ENCODE data around the gene SLC38A10. TPM values are rescaled to one million over a fixed set of nuclear protein-coding genes. Genes with fewer than 3 reads are reported as not detected.

SLC38A10 gene
- total RNA-seq, 3 donors from 2014 or later, result 45.7 to 58.6 (median 53.9) TPM

DNA sequence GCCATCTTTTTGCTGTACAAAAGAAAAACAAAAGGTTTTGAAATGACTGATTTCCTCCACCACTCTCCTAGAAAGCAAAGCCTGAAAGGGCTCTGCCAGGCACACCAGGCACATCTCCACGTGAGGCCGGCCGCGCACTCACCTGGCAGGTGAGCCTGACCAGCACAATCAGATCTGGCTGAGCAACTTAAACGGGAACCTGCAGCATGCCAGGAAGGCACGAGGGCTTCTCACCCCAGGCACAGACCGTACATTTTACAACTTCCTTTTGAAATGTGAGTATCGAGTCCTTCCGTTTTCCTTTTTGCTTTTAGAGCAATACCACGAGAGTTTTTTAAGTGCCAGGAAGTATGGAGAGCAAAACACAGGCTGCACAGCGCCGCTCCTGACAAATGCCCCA lies 22.5 kb downstream of the SLC38A10 start:
- no peak for DNase-seq
- Mint-ChIP-seq H3K9me3 (no peaks in the 10 kb centered on the region), H3K27me3 (ENCODE audit: low read depth) (no peaks in the 10 kb centered on the region), H3K4me3 (no peak overlapping the region), H3K4me1 (ENCODE audit: low read depth) (peaks cover 3% of the 10 kb centered on the region), H3K36me3 (ENCODE audit: insufficient read depth) (peaks cover 30% of the 10 kb centered on the region)
- no peak for ATAC-seq

DNA sequence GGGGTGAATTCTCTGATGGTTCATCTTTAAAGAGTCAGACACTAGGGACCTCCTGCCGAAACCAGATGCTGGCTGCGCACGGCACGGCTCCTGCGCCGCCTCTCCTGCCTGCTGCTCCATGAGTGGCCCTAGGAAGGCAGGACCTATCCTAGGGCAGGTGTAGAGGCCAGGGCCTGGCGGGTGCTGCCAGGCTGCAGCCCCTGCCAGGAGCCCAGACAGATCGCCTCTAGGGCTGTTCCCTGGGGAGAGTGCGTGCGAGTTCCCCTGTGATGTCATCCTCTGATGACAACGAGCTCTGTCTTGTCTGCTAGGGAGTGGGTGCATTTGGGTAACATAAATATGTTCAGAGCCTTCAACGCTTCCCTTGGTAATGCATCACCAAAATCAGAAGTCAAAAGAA lies 23.9 kb downstream of the SLC38A10 start:
- no peaks in the 10 kb centered on the region for H3K27me3 Mint-ChIP-seq (ENCODE audit: low read depth)
- peaks cover 6% of the 10 kb centered on the region for H3K4me1 Mint-ChIP-seq (ENCODE audit: low read depth)
- H3K4me3 Mint-ChIP-seq, result no peak overlapping the region
- H3K9me3 Mint-ChIP-seq, result no peaks in the 10 kb centered on the region
- peaks cover 35% of the 10 kb centered on the region for H3K36me3 Mint-ChIP-seq (ENCODE audit: insufficient read depth)
- ATAC-seq (no peak), DNase-seq (no peak)

DNA sequence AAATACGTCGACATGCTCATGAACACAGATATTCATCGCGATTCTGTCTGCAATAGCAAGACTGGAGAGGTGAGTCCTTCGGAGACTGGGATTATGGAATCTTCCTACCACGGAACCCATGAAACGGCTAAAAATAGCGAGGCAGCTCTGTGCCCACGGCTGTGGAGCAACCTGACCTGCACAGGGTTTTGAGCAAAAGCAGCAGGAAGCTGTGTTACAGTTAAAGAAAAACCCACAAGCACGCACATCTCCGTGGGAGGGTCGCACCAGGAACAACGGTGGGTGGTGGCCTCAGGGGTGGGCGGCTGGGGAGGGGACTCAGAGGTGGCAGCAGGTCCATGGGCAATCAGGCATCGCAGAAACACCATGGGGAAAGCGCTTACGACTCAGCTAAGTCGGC lies 24.8 kb downstream of the SLC38A10 start:
- no peak for DNase-seq
- H3K36me3 Mint-ChIP-seq (ENCODE audit: insufficient read depth), result peaks cover 38% of the 10 kb centered on the region
- no peaks in the 10 kb centered on the region for H3K27me3 Mint-ChIP-seq (ENCODE audit: low read depth)
- ATAC-seq, result no peak
- no peak overlapping the region for H3K4me3 Mint-ChIP-seq
- peaks cover 6% of the 10 kb centered on the region for H3K4me1 Mint-ChIP-seq (ENCODE audit: low read depth)
- H3K9me3 Mint-ChIP-seq, result no peaks in the 10 kb centered on the region

DNA sequence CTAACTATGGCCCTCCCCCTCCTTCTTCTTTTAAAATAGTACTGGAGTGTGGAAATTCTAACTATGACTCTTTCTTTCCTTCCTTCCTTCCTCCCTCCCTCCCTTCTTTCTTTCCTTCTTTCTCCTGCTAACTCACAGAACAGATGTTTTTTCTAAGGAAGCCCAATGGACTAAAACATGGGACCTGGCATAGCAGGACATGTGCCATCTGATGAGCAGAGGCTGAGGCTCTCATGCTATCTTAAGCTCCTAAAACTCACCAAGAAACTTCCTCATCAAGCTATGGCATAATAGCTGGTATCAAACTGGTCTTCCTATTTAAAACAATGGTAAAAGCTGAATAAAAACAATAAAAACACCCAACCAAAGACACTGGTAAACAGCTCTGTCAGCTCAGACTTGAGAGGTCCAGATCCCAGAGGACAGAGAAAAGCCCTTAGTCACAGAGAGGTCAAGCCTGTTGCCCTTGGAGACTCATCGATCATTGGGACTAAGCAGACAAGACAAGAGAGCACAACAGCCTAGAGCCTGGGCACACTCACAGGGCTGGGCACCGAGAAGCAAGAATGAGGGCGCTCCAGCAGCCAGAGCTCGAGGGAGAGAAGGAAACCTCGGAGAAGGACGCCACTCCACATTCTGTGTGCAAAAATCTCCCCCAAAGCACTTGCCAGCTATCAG lies 27.6 kb downstream of the SLC38A10 start:
- H3K4me1 Mint-ChIP-seq (ENCODE audit: low read depth), result peaks cover 3% of the 10 kb centered on the region
- H3K9me3 Mint-ChIP-seq, result no peaks in the 10 kb centered on the region
- H3K4me3 Mint-ChIP-seq, result no peak overlapping the region
- ATAC-seq (no peak), DNase-seq (no peak)
- H3K27me3 Mint-ChIP-seq (ENCODE audit: low read depth), result no peaks in the 10 kb centered on the region
- peaks cover 33% of the 10 kb centered on the region for H3K36me3 Mint-ChIP-seq (ENCODE audit: insufficient read depth)

DNA sequence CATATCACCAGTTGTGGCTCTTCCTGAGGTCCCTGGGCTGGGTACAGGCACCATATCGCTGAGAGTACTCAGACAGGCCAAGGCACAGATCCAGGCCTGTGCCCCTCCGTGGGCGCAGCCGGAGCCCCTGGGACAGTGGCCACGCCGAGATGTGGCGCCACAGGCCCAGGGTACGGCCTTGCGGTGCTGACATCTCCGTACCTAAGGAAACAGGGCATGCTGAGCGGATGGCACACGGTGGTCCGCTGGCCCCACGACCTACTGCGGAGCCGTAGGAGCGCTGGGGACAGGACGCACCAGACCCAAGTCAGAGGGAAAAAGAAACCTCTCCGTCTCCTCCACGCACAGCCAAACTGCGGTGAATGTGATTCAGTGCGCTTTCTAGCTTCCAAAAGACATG lies 29.5 kb downstream of the SLC38A10 start:
- DNase-seq (no peak), ATAC-seq (no peak)
- no peak overlapping the region for H3K4me3 Mint-ChIP-seq
- H3K27me3 Mint-ChIP-seq (ENCODE audit: low read depth), result no peaks in the 10 kb centered on the region
- H3K9me3 Mint-ChIP-seq, result no peaks in the 10 kb centered on the region
- peaks cover 28% of the 10 kb centered on the region for H3K36me3 Mint-ChIP-seq (ENCODE audit: insufficient read depth)
- H3K4me1 Mint-ChIP-seq (ENCODE audit: low read depth), result peaks cover 3% of the 10 kb centered on the region

DNA sequence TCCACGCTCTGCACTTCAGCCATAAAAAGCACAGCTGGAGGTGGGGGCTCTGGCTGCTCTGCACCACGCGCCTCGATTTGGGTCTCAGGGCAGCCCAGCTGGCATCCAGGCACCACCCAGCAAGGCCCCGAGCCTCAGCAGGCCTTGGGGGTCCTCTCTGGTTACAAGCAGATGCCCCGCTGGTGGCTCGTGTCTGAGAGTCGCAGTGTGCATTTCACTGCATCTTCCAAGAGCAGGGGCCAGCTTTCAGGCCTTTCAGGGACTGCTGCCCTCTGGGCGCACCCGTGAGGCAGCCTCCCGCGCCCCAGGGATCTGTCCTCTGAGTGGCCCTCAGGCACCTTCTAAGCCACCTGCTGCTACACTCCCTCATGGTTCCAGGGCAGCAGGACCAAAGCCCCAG lies 30.5 kb downstream of the SLC38A10 start:
- peaks cover 28% of the 10 kb centered on the region for H3K36me3 Mint-ChIP-seq (ENCODE audit: insufficient read depth)
- ATAC-seq (no peak), DNase-seq (no peak)
- no peak overlapping the region for H3K4me3 Mint-ChIP-seq
- H3K9me3 Mint-ChIP-seq, result no peaks in the 10 kb centered on the region
- H3K4me1 Mint-ChIP-seq (ENCODE audit: low read depth), result peaks cover 3% of the 10 kb centered on the region
- H3K27me3 Mint-ChIP-seq (ENCODE audit: low read depth), result no peaks in the 10 kb centered on the region

DNA sequence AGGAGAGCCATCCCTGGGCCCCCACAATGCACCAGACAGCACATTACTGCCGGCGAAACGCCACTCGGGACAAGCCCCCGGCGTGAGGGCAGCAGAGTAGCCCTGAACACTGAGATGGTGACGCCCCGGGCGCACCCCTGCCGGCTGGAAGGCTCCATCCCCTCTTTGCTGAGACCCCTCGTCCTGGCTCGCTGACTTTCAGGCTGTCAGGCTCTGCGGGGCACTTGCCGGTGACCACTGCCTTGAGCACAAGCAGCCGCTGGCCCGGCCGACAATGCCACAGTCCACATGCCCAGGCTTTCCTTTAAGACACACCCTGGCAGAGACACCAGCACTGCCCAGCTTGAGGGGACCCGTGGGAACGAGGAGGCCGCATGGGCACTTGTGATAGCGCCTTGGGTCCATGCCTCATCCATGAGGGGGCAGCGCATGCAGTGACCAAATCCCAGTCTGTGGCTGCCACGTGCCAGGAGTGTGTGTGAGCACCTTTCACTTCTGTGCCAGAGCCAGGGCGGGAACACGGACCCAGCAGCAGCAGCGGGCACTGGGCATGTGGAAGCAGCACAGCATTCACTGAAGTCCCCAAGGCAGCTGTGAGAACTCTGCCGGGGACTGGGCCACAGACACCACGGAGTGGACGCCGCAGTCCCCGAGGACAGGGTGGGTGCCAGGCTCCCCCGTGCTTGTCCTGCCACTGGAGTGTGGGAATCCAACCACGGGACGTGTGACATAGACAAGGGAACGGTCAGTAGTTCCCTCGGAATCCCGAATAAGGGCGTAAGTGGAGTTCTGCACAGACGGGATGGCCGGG lies 31.5 kb downstream of the SLC38A10 start:
- Mint-ChIP-seq H3K4me1 (ENCODE audit: low read depth) (peaks cover 3% of the 10 kb centered on the region), H3K4me3 (no peak overlapping the region), H3K9me3 (no peaks in the 10 kb centered on the region), H3K36me3 (ENCODE audit: insufficient read depth) (peaks cover 26% of the 10 kb centered on the region), H3K27me3 (ENCODE audit: low read depth) (no peaks in the 10 kb centered on the region)
- DNase-seq (no peak), ATAC-seq (no peak)

DNA sequence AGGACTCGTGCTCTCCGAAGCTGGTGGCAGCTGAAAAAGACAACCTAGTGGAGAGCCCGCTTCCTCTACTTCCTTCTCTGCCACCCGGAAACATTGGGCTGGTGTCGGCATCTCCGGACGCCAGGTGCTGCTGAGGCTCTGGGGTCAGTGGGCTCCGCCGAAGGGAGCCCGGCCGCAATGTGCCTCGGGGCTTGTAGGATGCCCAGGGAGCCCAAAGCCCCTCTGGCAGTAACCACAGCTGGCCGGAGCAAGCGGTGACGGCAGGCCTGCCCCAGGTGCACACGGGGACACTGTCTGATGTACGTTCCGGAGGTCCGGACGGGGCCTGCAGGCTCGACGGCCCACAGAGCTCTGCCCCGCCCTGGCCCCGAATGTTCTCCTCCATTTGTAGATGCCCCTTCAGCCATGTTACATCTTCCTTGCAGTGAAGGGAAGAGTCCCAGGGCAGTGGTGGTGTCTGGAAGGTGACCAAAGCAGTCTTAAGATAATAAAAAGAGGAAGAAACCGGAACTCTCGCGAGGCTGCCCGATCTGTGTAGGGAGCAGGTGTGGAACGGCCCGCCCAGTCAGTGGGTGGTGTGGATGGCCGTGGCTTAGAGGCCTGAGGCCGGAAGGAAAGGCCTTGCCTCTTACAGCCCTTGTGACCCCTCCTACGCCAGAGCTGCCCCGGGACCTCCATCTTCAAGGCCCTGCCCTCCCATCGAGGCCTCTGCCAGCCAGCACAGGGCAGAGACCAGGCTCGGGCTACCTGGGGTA lies 33.3 kb downstream of the SLC38A10 start:
- DNase-seq (no peak), ATAC-seq (no peak)
- Mint-ChIP-seq H3K4me1 (ENCODE audit: low read depth) (no peaks in the 10 kb centered on the region), H3K27me3 (ENCODE audit: low read depth) (no peaks in the 10 kb centered on the region), H3K36me3 (ENCODE audit: insufficient read depth) (peaks cover 17% of the 10 kb centered on the region), H3K9me3 (no peaks in the 10 kb centered on the region), H3K4me3 (no peak overlapping the region)

DNA sequence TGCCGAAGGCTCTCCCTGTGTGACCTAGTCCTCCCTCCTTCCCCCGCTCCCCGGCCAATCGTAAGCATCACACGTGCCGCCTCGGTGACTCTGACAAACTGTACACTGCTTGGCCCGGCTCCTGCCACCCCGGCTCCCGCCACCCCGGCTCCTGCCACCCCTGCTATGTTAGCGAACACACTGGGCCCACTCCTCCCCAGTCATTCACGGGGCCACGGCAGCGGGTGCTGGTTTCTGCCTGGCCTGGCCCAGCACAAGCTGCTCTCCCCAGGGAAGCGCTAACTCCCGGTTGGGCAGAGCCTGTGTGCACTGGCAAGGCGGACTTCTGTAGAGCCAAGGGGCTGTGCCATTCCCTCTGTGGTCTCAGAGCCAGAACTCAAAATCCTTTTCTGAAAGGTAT lies 34.0 kb downstream of the SLC38A10 start:
- DNase-seq (no peak), ATAC-seq (no peak)
- no peak overlapping the region for H3K4me3 Mint-ChIP-seq
- no peaks in the 10 kb centered on the region for H3K27me3 Mint-ChIP-seq (ENCODE audit: low read depth)
- peaks cover 14% of the 10 kb centered on the region for H3K36me3 Mint-ChIP-seq (ENCODE audit: insufficient read depth)
- H3K4me1 Mint-ChIP-seq (ENCODE audit: low read depth), result no peaks in the 10 kb centered on the region
- no peaks in the 10 kb centered on the region for H3K9me3 Mint-ChIP-seq

DNA sequence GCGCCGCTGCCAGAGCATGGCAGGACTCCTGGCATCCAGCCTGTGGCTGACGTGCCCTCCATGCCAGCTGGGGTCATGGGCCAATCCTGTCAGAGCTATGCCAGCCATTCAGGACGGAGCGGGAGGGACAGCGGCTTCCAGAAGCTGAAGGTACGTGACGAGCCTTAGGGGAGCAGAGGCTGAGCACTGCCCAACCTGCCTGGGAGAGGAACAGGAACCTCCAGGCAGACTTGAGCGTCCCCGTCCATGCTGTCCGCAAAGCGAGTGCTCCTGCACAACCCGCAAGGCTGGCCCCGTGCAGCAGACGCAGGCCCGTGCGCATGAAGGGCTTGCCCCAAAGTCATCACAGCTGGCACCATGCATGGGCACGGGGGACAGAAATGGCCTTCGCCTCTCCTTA lies 34.5 kb downstream of the SLC38A10 start:
- ATAC-seq (no peak), DNase-seq (no peak)
- peaks cover 10% of the 10 kb centered on the region for H3K36me3 Mint-ChIP-seq (ENCODE audit: insufficient read depth)
- H3K4me3 Mint-ChIP-seq, result no peak overlapping the region
- no peaks in the 10 kb centered on the region for H3K4me1 Mint-ChIP-seq (ENCODE audit: low read depth)
- no peaks in the 10 kb centered on the region for H3K27me3 Mint-ChIP-seq (ENCODE audit: low read depth)
- no peaks in the 10 kb centered on the region for H3K9me3 Mint-ChIP-seq

DNA sequence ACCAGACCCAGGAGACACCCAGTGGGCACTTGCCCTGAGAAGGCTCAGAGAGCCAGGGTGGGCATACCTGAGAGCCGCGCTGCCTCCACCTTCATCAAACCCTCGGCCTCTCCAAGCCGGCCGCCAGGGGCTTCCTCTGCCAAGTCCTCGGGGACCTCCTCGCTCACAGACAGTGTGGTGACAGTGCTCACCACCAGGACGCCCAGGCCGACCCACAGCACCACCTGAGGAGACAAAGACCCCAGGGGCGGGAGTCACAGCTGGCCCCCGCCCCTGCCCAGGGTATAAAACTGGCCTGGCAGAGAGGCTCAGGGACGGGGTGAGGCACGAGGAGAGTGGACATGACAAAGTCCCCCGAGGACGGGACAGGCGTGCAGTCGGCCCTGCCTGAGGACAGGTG lies 34.9 kb downstream of the SLC38A10 start:
- H3K36me3 Mint-ChIP-seq (ENCODE audit: insufficient read depth), result peaks cover 7% of the 10 kb centered on the region
- H3K27me3 Mint-ChIP-seq (ENCODE audit: low read depth), result no peaks in the 10 kb centered on the region
- H3K9me3 Mint-ChIP-seq, result no peaks in the 10 kb centered on the region
- H3K4me1 Mint-ChIP-seq (ENCODE audit: low read depth), result no peaks in the 10 kb centered on the region
- no peak overlapping the region for H3K4me3 Mint-ChIP-seq
- DNase-seq (no peak), ATAC-seq (no peak)

DNA sequence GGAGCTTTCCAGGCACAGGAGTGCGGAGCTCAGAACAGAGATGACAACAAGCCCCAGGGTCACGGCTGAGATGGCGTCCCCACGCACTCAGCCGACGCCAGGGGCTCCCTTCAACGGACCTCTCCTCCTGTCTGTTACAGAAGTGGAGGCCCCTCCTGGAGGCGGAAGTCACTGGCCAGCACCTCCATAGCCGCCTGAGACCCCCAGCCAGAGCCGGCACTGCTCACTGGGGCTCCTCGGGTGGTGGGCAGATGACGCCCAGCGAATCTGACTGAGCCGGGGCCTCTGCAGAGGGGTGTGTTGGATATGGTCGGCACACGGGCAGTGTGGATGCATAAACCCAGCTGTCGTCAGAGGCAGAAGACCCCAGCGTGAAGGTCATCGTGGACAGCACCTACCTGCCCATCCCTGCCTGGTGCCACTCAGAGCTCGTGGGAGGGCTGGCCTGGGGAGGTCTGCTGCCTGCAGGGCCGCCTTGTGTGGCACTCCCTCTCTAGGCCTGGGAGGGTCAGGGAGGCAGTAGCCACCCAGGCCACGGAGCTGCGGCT lies 36.0 kb downstream of the SLC38A10 start:
- Mint-ChIP-seq H3K9me3 (no peaks in the 10 kb centered on the region), H3K4me1 (ENCODE audit: low read depth) (no peaks in the 10 kb centered on the region), H3K4me3 (no peak overlapping the region), H3K36me3 (ENCODE audit: insufficient read depth) (peaks cover 7% of the 10 kb centered on the region), H3K27me3 (ENCODE audit: low read depth) (no peaks in the 10 kb centered on the region)
- no peak for DNase-seq
- no peak for ATAC-seq

DNA sequence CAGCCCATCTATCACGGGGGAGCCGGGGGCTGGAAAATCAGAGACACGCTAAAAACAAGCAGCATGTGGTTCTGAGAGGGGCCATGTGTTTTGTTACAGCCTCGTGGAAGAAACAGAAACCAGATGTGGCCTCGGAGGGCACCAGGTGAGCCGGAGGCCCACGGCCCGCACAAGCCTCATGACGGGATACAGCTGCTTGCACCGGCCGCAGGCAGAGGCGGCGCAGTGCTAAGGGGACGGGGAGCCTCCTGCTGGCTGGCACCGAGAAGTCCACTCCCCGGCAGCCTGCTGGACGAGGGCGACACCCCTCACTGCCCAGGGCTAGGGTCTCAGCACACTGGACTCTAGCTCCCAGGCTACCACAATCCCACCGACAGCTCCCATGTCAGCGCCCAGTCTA lies 36.8 kb downstream of the SLC38A10 start:
- no peaks in the 10 kb centered on the region for H3K9me3 Mint-ChIP-seq
- DNase-seq (no peak), ATAC-seq (no peak)
- peaks cover 12% of the 10 kb centered on the region for H3K36me3 Mint-ChIP-seq (ENCODE audit: insufficient read depth)
- no peak overlapping the region for H3K4me3 Mint-ChIP-seq
- no peaks in the 10 kb centered on the region for H3K27me3 Mint-ChIP-seq (ENCODE audit: low read depth)
- no peaks in the 10 kb centered on the region for H3K4me1 Mint-ChIP-seq (ENCODE audit: low read depth)

DNA sequence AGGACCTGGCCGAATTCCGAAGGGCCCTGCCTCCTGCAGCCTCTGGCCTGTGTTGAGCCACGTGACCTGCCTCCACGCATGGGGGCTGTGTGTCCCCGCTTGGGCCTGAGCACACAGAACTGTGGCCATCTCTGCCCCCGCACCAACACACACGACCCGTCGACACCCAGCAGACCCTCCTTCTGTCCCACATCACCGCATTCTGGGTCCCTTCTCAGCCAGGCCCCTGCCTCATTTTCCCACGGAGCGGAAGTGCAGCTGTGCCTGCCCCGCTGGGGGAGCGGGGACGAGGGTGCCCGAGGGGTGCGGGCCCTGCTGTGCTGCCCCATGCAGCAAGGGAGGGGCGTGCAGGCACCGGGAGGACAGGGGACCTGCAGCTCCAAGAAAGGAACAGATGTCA lies 37.6 kb downstream of the SLC38A10 start:
- peaks cover 15% of the 10 kb centered on the region for H3K36me3 Mint-ChIP-seq (ENCODE audit: insufficient read depth)
- DNase-seq (no peak), ATAC-seq (no peak)
- H3K9me3 Mint-ChIP-seq, result no peaks in the 10 kb centered on the region
- H3K27me3 Mint-ChIP-seq (ENCODE audit: low read depth), result no peaks in the 10 kb centered on the region
- H3K4me1 Mint-ChIP-seq (ENCODE audit: low read depth), result peaks cover 3% of the 10 kb centered on the region
- no peak overlapping the region for H3K4me3 Mint-ChIP-seq

All from activated T-cell treated with anti-CD3 and anti-CD28 coated beads, Interleukin-2, amount 50 U/mL, for 4 hours (primary cell).